Ovary (tissue), 9 donors: ENCODE measurements around the gene GPR61. TPM values are rescaled to one million over a fixed set of nuclear protein-coding genes. Genes with fewer than 3 reads are reported as not detected.

ENCODE experiments used
- DNase-seq, 5 donors: peaks; one replicate each; pipeline ENCODE4 v3.0.0-alpha.2; 2019 to 2020
- H3K27ac ChIP-seq, 2 donors: fragments of 200-600 bp; one replicate each; pipeline versions ENCODE4 v1.5.1 to v1.8.0; 2019 to 2022
- H3K27me3 ChIP-seq: fragments of 200-600 bp; one replicate; pipeline ENCODE4 v1.8.0; 2022
- H3K36me3 ChIP-seq: fragments of 200-600 bp; sonication (generic); one replicate; pipeline ENCODE4 v1.5.1; 2019
- H3K4me1 ChIP-seq: one replicate; pipeline ENCODE4 v1.8.1; 2013; ENCODE audit warnings: mild to moderate bottlenecking, moderate library complexity; ENCODE audit not compliant: insufficient read depth
- H3K4me3 ChIP-seq: fragments of 200-600 bp; sonication (generic); one replicate; pipeline ENCODE4 v1.5.1; 2017
- H3K9me3 ChIP-seq, 2 donors: fragments of 200-600 bp in 1 of 2; sonication (generic) in 1 of 2; one replicate each; pipeline versions ENCODE4 v1.5.1 to v1.8.1; 2013 to 2019; ENCODE audit warnings: mild to moderate bottlenecking in 1 of 2, moderate library complexity in 1 of 2
- EP300 ChIP-seq: sonication (generic); formaldehyde crosslinking; IDR thresholded peaks from one replicate; pipeline ENCODE4 v1.6.1; 2017; ENCODE audit warnings: antibody characterized with exemption
- POLR2A ChIP-seq: fragments of 450-650 bp; IDR thresholded peaks from one replicate; pipeline ENCODE4 v1.6.1; 2017; ENCODE audit warnings: antibody characterized with exemption, mild to moderate bottlenecking, moderate library complexity
- WGBS, 3 donors: extraction: QIAGEN DNeasy Blood & Tissue Kit in 1 of 3; methylation state at CpG; one replicate each; pipeline versions ENCODE4 v1.1.5 to v1.1.7; 2013 to 2017; 5-methylcytosine and 5-hydroxymethylcytosine counted together
- intact Hi-C, 4 donors: fragments of 100-400 bp; cut with DNase I; formaldehyde crosslinking; loops; one replicate each; pipeline versions ENCODE4 v1.11.0 to v1.15.1; 2022 to 2023
- polyA plus RNA-seq, 2 donors: library from polyadenylated mRNA; stranded (reverse); fragments of 200-250 nt in 1 of 2; fragments of 350-450 nt in 1 of 2; fragmentation: Illumina TruSeq in 1 of 2; extraction: RNeasy Lipid Tissue Mini Kit (QIAGEN cat#74804) in 1 of 2; gene quantifications; one replicate each; pipeline ENCODE4 v1.2.3, GENCODE V29; 2013 to 2014
- total RNA-seq, 7 donors: library from RNA; depleted of rRNA in 2 of 7; stranded (reverse); fragments of >200 nt in 2 of 7; fragmentation: NEBNext Ultra II Directional in 3 of 7; extraction: Animal tissue kit (Norgen Biotek cat#: 25700) in 3 of 7; gene quantifications; one replicate each; pipeline versions ENCODE4 v1.1.0 to v1.2.4, GENCODE V29; 2016 to 2023
- TF ChIP-seq, protein P1 (sequence below), 3 donors: fragments of 450-650 bp in 2 of 3; fragments of 200-600 bp in 1 of 3; IDR thresholded peaks; one replicate each; pipeline versions ENCODE4 v1.5.1 to v1.8.0; 2016 to 2022; ENCODE audit warnings: antibody characterized with exemption in 3 of 3, mild to moderate bottlenecking in 1 of 3
- donor health status: DM: no; HTN: no; CAD: no; lungs with moderate emphysema.
- donor health status: DM: no; HTN: no; CAD: no.
- donor health status: Bipolar disorder and iron deficiency.
- donor health status: DM: yes; HTN: yes; CAD: no.
- donor health status: DM: no; HTN: no; CAD: no.
- donor health status: DM: yes; HTN: yes; CAD: no.

Gene GPR61
- total and polyA plus RNA-seq, 9 donors: 0.25 TPM; not detected in 8

GRCh38 chr1:109527846-109528695 is 11.6 kb upstream of the GPR61 start:
- 78 to 82% (median 80%) methylated on average over 9 of the region's 9 CpGs for WGBS, 3 donors
- TF ChIP-seq POLR2A (no peak), EP300 (no peak)
- TF ChIP-seq, protein P1, sequence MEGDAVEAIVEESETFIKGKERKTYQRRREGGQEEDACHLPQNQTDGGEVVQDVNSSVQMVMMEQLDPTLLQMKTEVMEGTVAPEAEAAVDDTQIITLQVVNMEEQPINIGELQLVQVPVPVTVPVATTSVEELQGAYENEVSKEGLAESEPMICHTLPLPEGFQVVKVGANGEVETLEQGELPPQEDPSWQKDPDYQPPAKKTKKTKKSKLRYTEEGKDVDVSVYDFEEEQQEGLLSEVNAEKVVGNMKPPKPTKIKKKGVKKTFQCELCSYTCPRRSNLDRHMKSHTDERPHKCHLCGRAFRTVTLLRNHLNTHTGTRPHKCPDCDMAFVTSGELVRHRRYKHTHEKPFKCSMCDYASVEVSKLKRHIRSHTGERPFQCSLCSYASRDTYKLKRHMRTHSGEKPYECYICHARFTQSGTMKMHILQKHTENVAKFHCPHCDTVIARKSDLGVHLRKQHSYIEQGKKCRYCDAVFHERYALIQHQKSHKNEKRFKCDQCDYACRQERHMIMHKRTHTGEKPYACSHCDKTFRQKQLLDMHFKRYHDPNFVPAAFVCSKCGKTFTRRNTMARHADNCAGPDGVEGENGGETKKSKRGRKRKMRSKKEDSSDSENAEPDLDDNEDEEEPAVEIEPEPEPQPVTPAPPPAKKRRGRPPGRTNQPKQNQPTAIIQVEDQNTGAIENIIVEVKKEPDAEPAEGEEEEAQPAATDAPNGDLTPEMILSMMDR (IDR thresholded peaks at IDR 0.05): no peak
- Histone ChIP-seq H3K27me3 (no peaks in the 10 kb centered on the region), H3K36me3 (no peaks in the 10 kb centered on the region), H3K4me1 (peaks cover 3% of the 10 kb centered on the region), H3K27ac (no peak overlapping the region), H3K4me3 (no peak overlapping the region), H3K9me3 (no peaks in the 10 kb centered on the region)
- no peak for DNase-seq
- intact Hi-C loops: no loop called here

DNA sequence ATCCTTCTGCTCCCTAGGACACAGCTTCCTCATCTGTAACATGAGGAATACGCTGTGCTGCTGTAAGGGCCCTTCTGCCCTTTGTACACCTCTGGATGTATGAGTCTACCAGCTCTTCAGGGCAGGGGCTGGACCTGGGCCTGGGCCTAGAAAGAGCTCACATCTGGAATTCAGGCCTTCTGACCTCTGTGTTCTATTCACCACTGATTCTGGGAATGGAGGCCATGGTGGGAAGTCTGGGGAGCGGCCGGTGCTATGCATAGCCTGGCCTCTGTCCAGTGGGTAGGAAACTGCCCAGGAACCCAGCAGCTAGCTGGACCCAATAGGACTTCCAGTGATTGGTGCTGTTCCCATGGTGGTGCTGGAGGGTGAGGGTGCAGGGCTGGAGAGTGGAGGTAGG is 11.0 kb upstream of the GPR61 start:
- Histone ChIP-seq H3K27ac (no peak overlapping the region), H3K9me3 (no peaks in the 10 kb centered on the region), H3K4me3 (no peak overlapping the region), H3K36me3 (no peaks in the 10 kb centered on the region), H3K27me3 (no peaks in the 10 kb centered on the region), H3K4me1 (peaks cover 3% of the 10 kb centered on the region)
- TF ChIP-seq EP300 (no peak), POLR2A (no peak)
- TF ChIP-seq, protein P1 (IDR thresholded peaks at IDR 0.05): no peak
- intact Hi-C loops: no loop called here
- WGBS, 3 donors: 66 to 83% (median 81%) methylated on average over 3 of the region's 3 CpGs
- DNase-seq: no peak

GRCh38 chr1:109529881-109530456 is 9.7 kb upstream of the GPR61 start:
- TF ChIP-seq POLR2A (no peak), EP300 (no peak)
- TF ChIP-seq, protein P1 (IDR thresholded peaks at IDR 0.05): no peak
- no peak for DNase-seq

DNA sequence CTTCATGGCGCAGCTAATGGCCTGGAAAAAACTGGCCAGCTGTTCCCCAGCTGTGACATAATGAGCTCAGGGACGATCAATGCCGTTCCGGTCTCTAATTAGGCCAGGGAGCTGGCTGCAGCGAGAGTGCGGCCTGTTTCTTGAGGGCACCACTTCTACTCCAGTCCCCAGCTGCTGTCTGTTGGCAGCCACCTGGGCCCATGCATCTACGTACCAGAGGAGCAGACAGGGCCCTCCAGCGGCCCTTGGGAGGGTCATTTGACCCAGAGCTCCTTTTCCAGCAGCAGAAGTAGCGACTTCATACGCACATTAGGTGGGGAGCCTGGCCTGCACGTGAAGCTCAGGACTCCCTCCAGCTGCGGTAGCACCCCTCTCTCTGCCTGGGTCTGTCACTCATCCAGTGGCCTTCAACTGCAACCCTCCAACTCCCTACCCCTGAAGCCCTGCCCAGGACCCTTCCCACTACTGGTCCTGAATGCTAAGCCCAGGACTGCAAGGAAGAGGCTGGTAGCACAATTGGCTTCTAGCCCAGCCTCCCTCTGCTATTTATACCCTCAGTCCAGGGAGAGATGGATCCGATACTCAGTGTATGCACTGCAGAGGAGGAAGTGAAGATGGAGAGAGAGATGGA is 9.1 kb upstream of the GPR61 start:
- Histone ChIP-seq H3K27me3 (no peaks in the 10 kb centered on the region), H3K4me3 (no peak overlapping the region), H3K9me3 (no peaks in the 10 kb centered on the region), H3K27ac (no peak overlapping the region), H3K4me1 (peaks cover 3% of the 10 kb centered on the region), H3K36me3 (no peaks in the 10 kb centered on the region)
- intact Hi-C loops: loop anchor here (2.0 to 10.0 kb wide), 5 partner anchors 38 to 268 kb away; partner anchors contain the start of genes CYB561D1 (in 3 of the 4) and PSMA5 (in 2 of the 4)
- WGBS, 3 donors: 75 to 83% (median 77%) methylated on average over 13 of the region's 13 CpGs
- no peak for TF ChIP-seq POLR2A
- no peak for TF ChIP-seq EP300
- DNase-seq: no peak

More at GRCh38 chr1:109529881-109530456, 9.7 kb upstream of the GPR61 start:
- no peak overlapping the region for H3K4me3 ChIP-seq
- no peaks in the 10 kb centered on the region for H3K36me3 ChIP-seq
- peaks cover 3% of the 10 kb centered on the region for H3K4me1 ChIP-seq
- WGBS, 3 donors: 67 to 80% (median 77%) methylated on average over 8 of the region's 8 CpGs
- no peak overlapping the region for H3K27ac ChIP-seq
- intact Hi-C loops: loop anchor here (2.0 to 10.0 kb wide), 5 partner anchors 38 to 268 kb away; partner anchors contain the start of genes CYB561D1 (in 3 of the 4) and PSMA5 (in 2 of the 4)
- H3K9me3 ChIP-seq: no peaks in the 10 kb centered on the region
- H3K27me3 ChIP-seq: no peaks in the 10 kb centered on the region
